Cerebellar nuclear complex (tissue), 1 donor: Measurements from ENCODE around the gene C11orf21.

Experiments
- DNase-seq, 2 experiments: peaks; one replicate each; lab custom pipeline; 2025; lab: John Stamatoyannopoulos, UW

The C11orf21 gene

GRCh38 chr11:2271327-2272227 is 30.1 kb downstream of the C11orf21 start:
- DNase-seq = no peak

DNA sequence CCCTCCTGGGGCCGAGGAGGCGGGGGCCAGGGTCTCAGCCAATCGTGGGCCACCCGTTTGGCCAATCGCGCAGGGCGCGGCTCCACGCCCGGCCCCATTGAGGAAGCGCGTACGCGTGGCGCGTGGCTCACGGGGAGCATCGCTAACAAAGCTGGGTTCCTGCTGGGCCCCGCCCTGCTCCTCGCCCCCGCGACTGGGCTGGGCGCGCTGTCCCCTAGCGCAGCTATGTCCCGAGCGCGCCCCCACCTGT is 30.7 kb downstream of the C11orf21 start:
- no peak for DNase-seq

DNA sequence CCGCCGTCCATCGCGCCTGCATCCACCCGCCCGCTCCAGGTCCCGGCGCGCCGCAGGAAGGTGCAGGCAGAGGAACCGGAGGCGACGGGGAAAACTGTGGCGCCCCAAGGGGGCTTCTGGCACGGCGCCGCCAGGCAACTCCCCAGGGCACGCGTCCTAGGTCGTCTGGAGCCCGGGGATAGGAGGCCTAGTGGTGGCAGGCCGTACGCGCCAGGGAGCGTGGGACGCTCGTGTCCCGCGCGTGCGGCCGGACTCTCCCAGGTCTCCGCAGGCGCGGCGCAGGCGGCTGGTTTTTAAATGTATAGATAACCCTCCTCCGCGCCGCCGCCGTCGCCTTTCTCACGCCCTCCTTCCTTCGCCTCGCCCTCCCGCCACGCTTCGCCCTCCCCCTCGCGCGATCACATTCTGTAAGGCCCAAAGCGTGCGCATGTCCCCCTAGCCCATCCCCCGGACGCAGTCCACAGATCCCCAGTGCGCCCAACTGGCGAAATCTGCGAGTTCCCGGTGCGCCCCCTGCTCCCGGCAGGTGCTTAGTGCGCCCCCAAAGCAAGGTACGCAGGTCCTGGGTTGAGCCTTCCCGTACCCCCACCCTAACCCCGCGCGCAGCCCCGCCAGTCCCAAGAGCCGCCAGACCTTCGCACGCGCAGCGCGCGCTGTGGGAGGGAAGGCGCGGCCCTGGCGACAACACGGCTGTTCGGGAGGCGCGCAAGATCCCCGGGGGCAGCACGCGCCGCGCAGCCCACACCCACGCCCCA is 31.2 kb downstream of the C11orf21 start, which contains the start of gene ASCL2:
ASCL2 (minus strand) TSS at position 267 of the 755 bp plus-strand sequence; CDS start at position 11, 256 bp downstream.
- no peak for DNase-seq

DNA sequence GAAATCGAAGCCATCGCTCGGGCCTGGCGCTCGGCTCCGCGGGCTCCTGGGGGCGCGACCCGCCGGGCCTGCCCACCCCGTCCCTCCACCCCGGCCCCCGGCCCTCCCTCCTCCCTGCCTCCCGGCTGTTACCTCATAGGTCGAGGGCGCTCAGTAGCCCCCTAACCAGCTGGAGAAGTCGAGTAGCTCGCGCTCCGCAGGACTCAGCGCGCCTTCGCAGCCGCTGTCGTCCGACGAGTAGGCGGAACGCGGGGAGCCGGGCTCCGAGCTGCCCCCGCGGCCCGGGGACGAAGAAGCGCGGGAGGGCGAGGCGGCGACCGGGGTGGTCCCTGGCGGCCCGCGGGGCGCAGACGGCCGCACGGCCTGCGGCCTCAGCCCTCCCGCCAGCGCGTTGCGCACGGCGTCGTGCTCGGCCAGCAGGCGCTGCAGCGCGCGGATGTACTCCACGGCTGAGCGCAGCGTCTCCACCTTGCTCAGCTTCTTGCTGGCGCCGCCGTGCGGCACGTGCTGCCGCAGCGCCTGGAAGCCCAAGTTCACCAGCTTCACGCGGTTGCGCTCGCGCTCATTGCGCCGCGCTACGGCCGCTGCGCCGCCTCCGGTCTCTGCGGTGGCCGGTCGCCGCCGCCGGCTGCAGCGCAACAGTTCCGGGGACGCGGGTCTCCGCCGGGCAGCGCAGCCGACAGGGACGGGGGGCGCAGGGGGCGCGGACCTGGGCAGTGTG is 32.0 kb downstream of the C11orf21 start:
- no peak for DNase-seq

GRCh38 chr11:2268729-2269600 is 32.8 kb downstream of the C11orf21 start:
- no peak for DNase-seq

GRCh38 chr11:2267851-2268728 is 33.6 kb downstream of the C11orf21 start:
- DNase-seq = no peak

GRCh38 chr11:2267306-2267850 is 34.3 kb downstream of the C11orf21 start:
- no peak for DNase-seq

DNA sequence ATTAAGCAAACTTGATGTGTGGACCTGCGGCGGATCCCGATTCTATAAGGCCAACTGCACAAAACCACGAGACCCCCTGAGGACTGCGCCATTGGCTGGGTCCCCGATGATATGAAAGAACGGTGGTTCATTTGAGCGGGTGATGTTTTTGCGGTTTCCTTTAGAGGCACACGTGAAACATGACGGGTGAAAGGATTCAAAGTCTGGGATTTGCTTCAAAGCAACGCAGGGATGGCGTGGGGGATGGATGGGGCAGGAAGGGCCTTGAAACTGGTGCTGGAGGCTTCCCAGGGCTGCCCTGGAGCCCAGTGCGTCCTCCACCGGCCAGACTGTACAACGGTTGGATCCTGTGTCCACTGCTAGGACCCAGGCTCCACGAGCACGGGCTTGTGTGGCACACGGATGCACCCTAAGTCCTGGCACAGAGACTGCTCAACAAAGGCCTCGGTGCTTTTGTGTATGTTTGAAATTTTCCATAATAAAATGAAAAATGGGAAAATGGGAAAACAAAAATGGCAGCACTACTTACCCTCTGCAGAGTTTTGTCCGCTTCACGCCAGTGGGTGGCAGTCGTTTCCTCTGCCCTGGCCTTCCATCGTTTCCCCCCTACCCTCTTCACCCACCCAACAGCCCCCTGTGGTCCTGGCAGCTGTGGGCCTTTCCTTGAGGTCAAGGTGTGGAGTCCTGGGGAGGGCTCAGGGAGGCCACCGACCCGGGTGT is 35.0 kb downstream of the C11orf21 start:
- no peak for DNase-seq

DNA sequence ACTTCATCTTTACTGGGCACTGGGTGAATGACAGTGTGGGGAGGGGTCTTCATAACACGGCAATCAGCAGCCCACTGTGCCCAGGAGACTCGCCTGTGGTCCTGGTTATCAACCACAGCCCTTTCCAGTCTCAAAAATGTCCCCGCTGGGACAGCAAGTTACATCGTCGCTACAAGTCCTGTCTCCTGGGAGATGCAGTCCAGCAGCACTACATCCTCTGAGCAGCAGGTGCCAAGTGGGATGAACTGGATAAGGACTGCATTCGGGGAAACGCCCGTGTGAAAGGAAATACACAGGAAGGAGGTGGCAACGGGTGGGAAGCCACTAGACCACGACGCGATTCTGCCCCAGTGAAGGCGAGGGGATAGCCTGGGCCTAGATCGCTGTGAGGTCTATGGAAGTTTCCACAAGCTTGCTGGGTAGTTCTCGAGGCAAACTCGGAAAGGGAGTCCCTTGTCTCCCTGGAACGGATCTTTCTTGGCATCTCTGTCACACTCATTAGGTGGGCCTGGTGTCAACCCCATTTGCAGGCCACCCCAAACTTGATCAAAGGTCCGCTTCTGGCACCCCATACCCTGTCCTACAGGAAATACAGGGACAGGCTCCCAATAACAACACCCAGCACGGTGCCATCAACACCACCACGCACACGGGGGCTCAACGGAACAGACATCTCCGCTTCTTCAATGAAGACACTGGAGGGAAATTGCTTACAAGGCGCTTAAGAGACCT is 35.7 kb downstream of the C11orf21 start:
- DNase-seq = no peak

DNA sequence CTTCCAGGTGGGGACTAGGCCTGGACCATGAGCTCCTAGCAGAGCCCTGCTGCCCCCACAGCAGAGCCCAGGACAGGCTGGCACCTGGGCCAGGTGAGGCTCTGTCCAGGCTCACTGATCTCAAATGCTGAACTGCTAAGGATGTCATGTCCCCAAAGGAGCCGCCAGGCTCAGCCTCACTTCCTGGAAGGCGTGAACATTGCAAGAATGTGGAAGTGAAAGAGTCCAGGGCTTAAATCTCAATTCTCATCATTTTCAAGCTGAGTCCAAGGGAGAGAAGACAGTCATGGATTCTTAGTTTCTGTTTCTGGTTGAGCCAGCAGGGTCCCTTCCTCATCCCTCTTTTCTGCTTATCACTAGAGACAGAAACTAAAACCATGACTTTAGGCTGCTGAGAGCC is 36.3 kb downstream of the C11orf21 start:
- no peak for DNase-seq

DNA sequence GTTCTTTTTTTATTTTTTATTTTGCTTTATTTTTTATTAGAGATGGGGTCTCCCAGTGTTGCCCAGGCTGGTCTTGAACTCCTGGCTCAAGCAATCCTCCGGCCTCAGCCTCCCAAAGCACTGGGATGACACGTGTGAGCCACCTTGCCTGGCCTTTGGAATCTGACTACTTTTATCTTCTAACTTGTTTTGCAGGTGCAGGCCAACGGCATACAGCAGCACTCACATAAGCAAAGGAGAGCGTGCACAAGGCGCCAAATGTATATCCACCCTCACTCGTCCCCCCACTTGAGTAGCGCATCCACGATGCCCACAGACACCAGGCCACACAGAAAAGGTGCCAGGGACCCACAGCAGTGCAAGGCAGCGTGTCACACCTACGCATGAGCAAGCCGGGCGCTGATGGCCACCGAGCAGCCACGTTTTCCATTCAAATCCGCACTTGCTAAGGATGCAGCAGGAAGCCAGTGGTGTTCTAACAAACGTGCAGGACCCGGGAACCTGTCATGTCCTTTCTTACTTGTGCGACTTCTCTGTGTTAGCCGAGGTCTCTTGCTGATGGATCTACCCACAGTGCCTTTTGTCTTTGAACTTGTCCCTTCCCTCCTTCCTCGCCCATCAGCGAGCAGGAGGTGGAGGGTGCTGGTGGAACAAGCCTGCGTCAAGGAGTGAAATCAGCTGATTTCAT is 37.2 kb downstream of the C11orf21 start:
- no peak for DNase-seq

- DNase-seq = no peak
Measured at GRCh38 chr11:2263724-2264360, 37.9 kb downstream of the C11orf21 start.

GRCh38 chr11:2263071-2263565 is 38.6 kb downstream of the C11orf21 start:
- no peak for DNase-seq

DNA sequence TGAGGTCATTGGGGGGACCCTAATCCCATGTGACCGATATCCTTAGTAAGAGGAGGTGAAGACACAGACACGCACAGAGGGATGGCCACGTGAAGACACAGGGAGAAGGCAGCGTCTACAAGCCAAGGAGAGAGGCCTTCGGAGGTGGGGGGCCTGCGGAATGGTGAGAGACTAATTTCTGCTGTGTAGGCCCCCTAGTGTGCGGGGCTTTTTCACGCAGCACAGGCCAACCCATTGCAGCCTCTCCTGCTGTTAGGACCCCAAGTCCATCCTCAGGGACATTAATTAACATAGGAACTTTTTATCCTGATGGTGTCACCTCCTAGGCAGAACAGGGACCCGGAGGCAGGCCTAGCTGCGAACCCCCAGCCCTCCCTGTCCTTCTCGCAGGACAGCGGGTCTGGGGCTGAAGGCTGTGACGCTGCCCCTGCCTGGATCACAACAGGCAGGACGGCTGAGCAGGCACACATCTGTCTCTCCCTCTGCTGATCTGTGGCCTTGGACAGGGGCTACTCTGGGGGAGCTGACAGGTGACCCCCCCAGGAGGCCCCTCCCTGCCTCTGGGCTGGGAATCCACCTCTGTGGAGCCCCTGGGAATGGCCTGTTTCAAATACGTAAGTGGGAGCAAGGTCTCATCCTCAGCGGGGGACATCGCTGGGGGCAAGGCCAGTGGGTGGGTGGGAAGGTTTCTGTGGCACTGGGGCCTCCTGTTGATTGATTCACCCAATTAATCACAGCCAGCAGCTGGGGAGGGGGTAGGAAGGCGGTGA is 39.2 kb downstream of the C11orf21 start:
- DNase-seq = no peak

DNA sequence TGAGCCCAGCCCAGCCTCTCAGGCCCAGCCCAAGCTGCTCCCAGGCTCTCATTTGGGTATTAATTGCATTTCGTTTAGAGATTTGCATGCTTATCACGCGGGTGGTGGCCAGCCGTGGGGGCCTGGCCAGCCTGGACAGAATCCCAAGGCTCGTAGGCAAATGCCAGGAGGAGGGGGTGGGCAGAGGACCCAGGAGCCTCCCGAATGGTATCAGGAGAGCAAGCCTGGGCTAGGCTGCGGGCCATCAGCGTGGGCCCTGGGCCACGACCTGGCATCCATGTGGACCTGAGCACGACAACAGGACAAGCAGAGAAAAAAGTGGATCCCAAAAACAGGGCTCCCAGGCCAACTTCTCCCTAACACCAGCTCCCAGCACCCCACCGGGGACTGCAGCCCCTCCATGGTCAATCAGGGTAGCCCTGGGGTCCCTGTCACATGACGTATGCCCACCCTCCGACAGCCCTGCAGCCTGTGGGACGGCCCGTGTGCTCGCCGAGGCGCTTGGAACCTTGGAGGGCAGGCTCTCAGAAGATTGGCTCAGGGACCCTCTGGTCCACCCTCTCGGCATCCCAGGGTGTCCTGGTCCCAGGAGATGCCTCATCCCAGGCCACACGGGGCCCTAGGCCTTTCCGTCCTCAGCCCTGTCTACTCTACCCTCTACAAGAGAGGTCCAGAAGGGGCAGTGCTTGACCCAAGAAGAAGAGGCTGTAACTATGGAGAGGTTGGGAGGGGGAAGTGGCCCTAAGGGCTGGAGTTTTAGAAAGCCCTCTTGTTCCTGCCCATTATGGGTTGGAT is 40.1 kb downstream of the C11orf21 start:
- DNase-seq = no peak
